HepG2 (cell line): ENCODE measurements around the gene MTR.

Source experiments
- EP300 ChIP-seq, 3 experiments: sonication (generic) in 1 of 3; formaldehyde crosslinking in 1 of 3; IDR thresholded peaks; 2 replicates each; pipeline versions ENCODE4 v1.5.1 to v1.6.1; 2011 to 2020; ENCODE audit warnings: low read depth in 2 of 3, low read length in 2 of 3, borderline replicate concordance in 1 of 3, improper control_type of control experiment in 1 of 3, mild to moderate bottlenecking in 1 of 3, missing genetic modification reagents in 1 of 3, moderate library complexity in 1 of 3
- GABPA ChIP-seq, 2 experiments: IDR thresholded peaks; 2 replicates each; pipeline ENCODE4 v1.6.1; 2011 to 2016; ENCODE audit warnings: low read depth in 2 of 2, low read length in 1 of 2, missing biosample characterization in 1 of 2, missing genetic modification characterization in 1 of 2
- PHF8 ChIP-seq: sonication (generic); formaldehyde crosslinking; IDR thresholded peaks from 2 replicates; pipeline ENCODE4 v1.5.0; 2020; ENCODE audit warnings: missing genetic modification reagents
- POLR2A ChIP-seq, 2 experiments: IDR thresholded peaks; 2 replicates each; pipeline ENCODE4 v1.6.1; 2011; ENCODE audit warnings: low read depth in 2 of 2, low read length in 2 of 2, mild to moderate bottlenecking in 1 of 2, moderate library complexity in 1 of 2; ENCODE audit not compliant: insufficient read depth in 1 of 2
- SIN3A ChIP-seq: IDR thresholded peaks from 2 replicates; pipeline ENCODE4 v1.6.1; 2011; ENCODE audit warnings: low read depth, mild to moderate bottlenecking, control low read depth, low read length, borderline replicate concordance
- ZNF274 ChIP-seq: sonication (generic); formaldehyde crosslinking; IDR thresholded peaks from 2 replicates; pipeline ENCODE4 v1.5.1; 2020; ENCODE audit warnings: mild to moderate bottlenecking, missing genetic modification reagents
- ZNF530 ChIP-seq: sonication (generic); formaldehyde crosslinking; IDR thresholded peaks from 2 replicates; pipeline ENCODE4 v1.5.0; 2020; ENCODE audit warnings: low read depth, mild to moderate bottlenecking, missing genetic modification reagents
- ZSCAN9 ChIP-seq: IDR thresholded peaks from 2 replicates; pipeline ENCODE4 v1.6.1; 2016; ENCODE audit warnings: borderline replicate concordance
- TF ChIP-seq, protein P1 (sequence below): sonication (generic); formaldehyde crosslinking; IDR thresholded peaks from 2 replicates; pipeline ENCODE4 v1.8.0; 2022; ENCODE audit warnings: low read depth, missing genetic modification reagents
- TF ChIP-seq, protein P2 (sequence below): sonication (generic); formaldehyde crosslinking; IDR thresholded peaks from 2 replicates; pipeline ENCODE4 v1.5.0; 2020; ENCODE audit warnings: mild to moderate bottlenecking, missing genetic modification reagents, moderate library complexity
- TF ChIP-seq, protein P3 (sequence below): sonication (generic); formaldehyde crosslinking; IDR thresholded peaks from 2 replicates; pipeline ENCODE4 v1.4.0; 2020; ENCODE audit warnings: mild to moderate bottlenecking, low read depth, missing genetic modification reagents

DNA sequence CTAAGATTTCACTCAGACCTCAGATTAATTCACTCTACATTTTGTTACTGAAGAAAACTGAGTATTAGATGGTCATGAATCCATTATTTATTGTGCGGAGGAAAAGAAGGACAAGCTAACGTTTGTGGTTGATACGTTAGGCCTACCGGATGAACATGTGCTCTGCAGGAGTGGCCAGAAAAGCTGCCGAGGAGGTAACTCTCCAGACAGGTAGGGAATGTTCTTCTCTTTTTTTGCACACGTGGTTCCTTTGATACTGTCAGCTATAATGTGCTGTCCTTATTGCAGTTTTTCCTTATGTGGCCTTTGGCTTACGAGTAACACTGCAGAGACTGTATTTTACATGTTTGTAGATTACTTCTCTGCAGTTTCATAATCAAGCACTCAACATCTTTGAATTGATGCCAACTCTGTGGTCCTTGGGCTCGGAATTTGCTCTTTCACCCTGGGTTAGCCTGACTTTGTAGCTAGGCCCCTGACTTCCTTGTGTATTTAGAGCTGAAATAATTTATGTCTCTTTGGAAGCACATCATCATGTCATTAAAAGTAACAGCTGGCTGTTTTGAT lies 13.6 kb downstream of the MTR start:
- no peak for TF ChIP-seq EP300 (IDR thresholded peaks at IDR 0.05; ENCODE audit: low read depth in 2 of 2, low read length in 2 of 2)
- TF ChIP-seq EP300 (CRISPR knock-in tag; IDR thresholded peaks at IDR 0.05; ENCODE audit: borderline replicate concordance) = no peak
- TF ChIP-seq, protein P1, sequence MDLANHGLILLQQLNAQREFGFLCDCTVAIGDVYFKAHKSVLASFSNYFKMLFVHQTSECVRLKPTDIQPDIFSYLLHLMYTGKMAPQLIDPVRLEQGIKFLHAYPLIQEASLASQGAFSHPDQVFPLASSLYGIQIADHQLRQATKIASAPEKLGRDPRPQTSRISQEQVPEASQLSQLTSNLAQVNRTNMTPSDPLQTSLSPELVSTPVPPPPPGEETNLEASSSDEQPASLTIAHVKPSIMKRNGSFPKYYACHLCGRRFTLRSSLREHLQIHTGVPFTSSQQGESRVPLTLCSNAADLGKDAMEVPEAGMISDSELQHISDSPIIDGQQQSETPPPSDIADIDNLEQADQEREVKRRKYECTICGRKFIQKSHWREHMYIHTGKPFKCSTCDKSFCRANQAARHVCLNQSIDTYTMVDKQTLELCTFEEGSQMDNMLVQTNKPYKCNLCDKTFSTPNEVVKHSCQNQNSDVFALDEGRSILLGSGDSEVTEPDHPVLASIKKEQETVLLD (CRISPR knock-in tag) = no peak
- TF ChIP-seq ZNF530 (CRISPR knock-in tag) = no peak
- TF ChIP-seq, protein P2, sequence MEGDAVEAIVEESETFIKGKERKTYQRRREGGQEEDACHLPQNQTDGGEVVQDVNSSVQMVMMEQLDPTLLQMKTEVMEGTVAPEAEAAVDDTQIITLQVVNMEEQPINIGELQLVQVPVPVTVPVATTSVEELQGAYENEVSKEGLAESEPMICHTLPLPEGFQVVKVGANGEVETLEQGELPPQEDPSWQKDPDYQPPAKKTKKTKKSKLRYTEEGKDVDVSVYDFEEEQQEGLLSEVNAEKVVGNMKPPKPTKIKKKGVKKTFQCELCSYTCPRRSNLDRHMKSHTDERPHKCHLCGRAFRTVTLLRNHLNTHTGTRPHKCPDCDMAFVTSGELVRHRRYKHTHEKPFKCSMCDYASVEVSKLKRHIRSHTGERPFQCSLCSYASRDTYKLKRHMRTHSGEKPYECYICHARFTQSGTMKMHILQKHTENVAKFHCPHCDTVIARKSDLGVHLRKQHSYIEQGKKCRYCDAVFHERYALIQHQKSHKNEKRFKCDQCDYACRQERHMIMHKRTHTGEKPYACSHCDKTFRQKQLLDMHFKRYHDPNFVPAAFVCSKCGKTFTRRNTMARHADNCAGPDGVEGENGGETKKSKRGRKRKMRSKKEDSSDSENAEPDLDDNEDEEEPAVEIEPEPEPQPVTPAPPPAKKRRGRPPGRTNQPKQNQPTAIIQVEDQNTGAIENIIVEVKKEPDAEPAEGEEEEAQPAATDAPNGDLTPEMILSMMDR (CRISPR knock-in tag) = no peak
- no peak for TF ChIP-seq ZSCAN9 (CRISPR knock-in tag)
- no peak for TF ChIP-seq PHF8
- no peak for TF ChIP-seq ZNF274
- no peak for TF ChIP-seq GABPA (IDR thresholded peaks at IDR 0.05; ENCODE audit: low read depth, low read length)
- no peak for TF ChIP-seq GABPA (CRISPR knock-in tag; IDR thresholded peaks at IDR 0.05; ENCODE audit: low read depth)
- no peak for TF ChIP-seq POLR2A (IDR thresholded peaks at IDR 0.05; ENCODE audit: insufficient read depth in 1 of 2, low read depth in 2 of 2, low read length in 2 of 2)
- TF ChIP-seq, protein P3, sequence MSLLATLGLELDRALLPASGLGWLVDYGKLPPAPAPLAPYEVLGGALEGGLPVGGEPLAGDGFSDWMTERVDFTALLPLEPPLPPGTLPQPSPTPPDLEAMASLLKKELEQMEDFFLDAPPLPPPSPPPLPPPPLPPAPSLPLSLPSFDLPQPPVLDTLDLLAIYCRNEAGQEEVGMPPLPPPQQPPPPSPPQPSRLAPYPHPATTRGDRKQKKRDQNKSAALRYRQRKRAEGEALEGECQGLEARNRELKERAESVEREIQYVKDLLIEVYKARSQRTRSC (CRISPR knock-in tag) = no peak
- no peak for TF ChIP-seq SIN3A
